TTC549 (cell line): Measurements from ENCODE around the gene NKAIN2.

ENCODE experiments used
- FAIRE-seq: peaks from 2 replicates; lab custom pipeline; 2012; peaks lifted over from hg19 to GRCh38; lab: Jason Lieb, UNC

NKAIN2 gene

GRCh38 chr6:123810214-123810613 is 6.5 kb downstream of the NKAIN2 start:
- FAIRE-seq, result no peak

GRCh38 chr6:123810948-123811347 is 7.3 kb downstream of the NKAIN2 start:
- FAIRE-seq, result no peak

- no peak for FAIRE-seq
Measured at GRCh38 chr6:123811378-123811777, 7.7 kb downstream of the NKAIN2 start.

GRCh38 chr6:123812621-123813020 is 9.0 kb downstream of the NKAIN2 start:
- no peak for FAIRE-seq

- no peak for FAIRE-seq
Measured at GRCh38 chr6:123821112-123821511, 17.4 kb downstream of the NKAIN2 start.

- no peak for FAIRE-seq
Measured at GRCh38 chr6:123829302-123829953, 25.8 kb downstream of the NKAIN2 start.

GRCh38 chr6:123830120-123830519 is 26.5 kb downstream of the NKAIN2 start:
- no peak for FAIRE-seq

GRCh38 chr6:123838505-123839234 is 35.0 kb downstream of the NKAIN2 start:
- no peak for FAIRE-seq

- no peak for FAIRE-seq
Measured at GRCh38 chr6:123841067-123841896, 37.6 kb downstream of the NKAIN2 start.

GRCh38 chr6:123844011-123844410 is 40.3 kb downstream of the NKAIN2 start:
- FAIRE-seq, result no peak

- no peak for FAIRE-seq
Measured at GRCh38 chr6:123848347-123848746, 44.7 kb downstream of the NKAIN2 start.

- FAIRE-seq, result no peak
Measured at GRCh38 chr6:123849406-123849805, 45.7 kb downstream of the NKAIN2 start.

- FAIRE-seq, result no peak
Measured at GRCh38 chr6:123850555-123850954, 46.9 kb downstream of the NKAIN2 start.

GRCh38 chr6:123854201-123854600 is 50.5 kb downstream of the NKAIN2 start:
- FAIRE-seq, result no peak

GRCh38 chr6:123855506-123855905 is 51.8 kb downstream of the NKAIN2 start:
- FAIRE-seq, result no peak

- no peak for FAIRE-seq
Measured at GRCh38 chr6:123859291-123859690, 55.6 kb downstream of the NKAIN2 start.

- no peak for FAIRE-seq
Measured at GRCh38 chr6:123869334-123869733, 65.7 kb downstream of the NKAIN2 start.

- no peak for FAIRE-seq
Measured at GRCh38 chr6:123873974-123874373, 70.3 kb downstream of the NKAIN2 start.

GRCh38 chr6:123875784-123876183 is 72.1 kb downstream of the NKAIN2 start:
- FAIRE-seq, result no peak

GRCh38 chr6:123879749-123880148 is 76.1 kb downstream of the NKAIN2 start:
- FAIRE-seq, result no peak

- no peak for FAIRE-seq
Measured at GRCh38 chr6:123888771-123889513, 85.3 kb downstream of the NKAIN2 start.

GRCh38 chr6:123895346-123895745 is 91.7 kb downstream of the NKAIN2 start:
- FAIRE-seq, result no peak
